Lower lobe of right lung (tissue), 2 donors: ENCODE measurements around the gene TEX36. TPM values are rescaled to one million over a fixed set of nuclear protein-coding genes. Genes with fewer than 3 reads are reported as not detected.

Experiments used
- ATAC-seq, 2 donors: fragments of 200-7000 bp; cut with Tn5 transposase; one replicate each; pipeline ENCODE4 v1.9.1; 2020 to 2022; ENCODE audit warnings: mild to moderate bottlenecking in 2 of 2, moderate library complexity in 2 of 2
- DNase-seq: peaks from one replicate; pipeline ENCODE4 v3.0.0-alpha.2; 2020
- H3K27ac ChIP-seq: fragments of 200-600 bp; one replicate; pipeline ENCODE4 v1.8.0; 2022
- H3K27me3 ChIP-seq: fragments of 200-600 bp; one replicate; pipeline ENCODE4 v1.8.0; 2022; ENCODE audit warnings: low read depth
- H3K36me3 ChIP-seq: fragments of 200-600 bp; one replicate; pipeline ENCODE4 v1.8.0; 2022; ENCODE audit warnings: mild to moderate bottlenecking
- H3K4me1 ChIP-seq: fragments of 200-600 bp; one replicate; pipeline ENCODE4 v1.8.0; 2022
- H3K4me3 ChIP-seq: fragments of 200-600 bp; one replicate; pipeline ENCODE4 v1.8.0; 2022; ENCODE audit warnings: mild to moderate bottlenecking
- H3K9me3 ChIP-seq: fragments of 200-600 bp; one replicate; pipeline ENCODE4 v1.8.0; 2022
- CTCF ChIP-seq: fragments of 200-600 bp; IDR thresholded peaks from one replicate; pipeline ENCODE4 v1.8.0; 2022; ENCODE audit warnings: antibody characterized with exemption, mild to moderate bottlenecking
- intact Hi-C: fragments of 100-400 bp; cut with DNase I; formaldehyde crosslinking; loops from one replicate; pipeline ENCODE4 v1.11.0; 2022
- total RNA-seq: library from RNA; stranded (reverse); fragmentation: NEBNext Ultra II Directional; extraction: Animal tissue kit (Norgen Biotek cat#: 25700); gene quantifications from one replicate; pipeline ENCODE4 v1.2.1, GENCODE V29; 2021
- donor health status: DM: no; HTN: yes; CAD: no; lungs with severe emphysema.

TEX36 gene
- total RNA-seq, 1 donor from 2014 or later: not detected

- Histone ChIP-seq H3K4me1 (no peaks in the 10 kb centered on the region), H3K36me3 (no peaks in the 10 kb centered on the region), H3K9me3 (peaks cover 5% of the 10 kb centered on the region), H3K27me3 (no peaks in the 10 kb centered on the region), H3K4me3 (no peak overlapping the region), H3K27ac (no peak overlapping the region)
- DNase-seq: no peak
- TF ChIP-seq CTCF: no peak
- intact Hi-C loops: no loop called here
- ATAC-seq: no peak
These were observed 10.1 kb downstream of the TEX36 start for GRCh38 chr10:125672884-125673283.

- DNase-seq (no peak), ATAC-seq (no peak)
- Histone ChIP-seq H3K9me3 (no peaks in the 10 kb centered on the region), H3K4me1 (no peaks in the 10 kb centered on the region), H3K36me3 (no peaks in the 10 kb centered on the region), H3K27ac (no peak overlapping the region), H3K4me3 (no peak overlapping the region), H3K27me3 (no peaks in the 10 kb centered on the region)
- no peak for TF ChIP-seq CTCF
- intact Hi-C loops: no loop called here
These were observed 20.4 kb downstream of the TEX36 start for GRCh38 chr10:125662584-125662983.

GRCh38 chr10:125661941-125662515, 20.9 kb downstream of the TEX36 start:
- ATAC-seq (no peak), DNase-seq (no peak)
- Histone ChIP-seq H3K27me3 (no peaks in the 10 kb centered on the region), H3K27ac (no peak overlapping the region), H3K4me1 (no peaks in the 10 kb centered on the region), H3K36me3 (no peaks in the 10 kb centered on the region), H3K9me3 (no peaks in the 10 kb centered on the region), H3K4me3 (no peak overlapping the region)
- TF ChIP-seq CTCF: no peak
- intact Hi-C loops: no loop called here

- intact Hi-C loops: no loop called here
- no peaks in the 10 kb centered on the region for H3K27me3 ChIP-seq
- H3K27ac ChIP-seq: no peak overlapping the region
- H3K36me3 ChIP-seq: no peaks in the 10 kb centered on the region
- no peak overlapping the region for H3K4me3 ChIP-seq
- DNase-seq: no peak
- no peaks in the 10 kb centered on the region for H3K9me3 ChIP-seq
- ATAC-seq: no peak
- no peaks in the 10 kb centered on the region for H3K4me1 ChIP-seq
- no peak for TF ChIP-seq CTCF
These were observed 21.5 kb downstream of the TEX36 start for GRCh38 chr10:125661431-125661940.

GRCh38 chr10:125659071-125659470, 23.9 kb downstream of the TEX36 start:
- no peaks in the 10 kb centered on the region for H3K36me3 ChIP-seq
- ATAC-seq: no peak
- no peak overlapping the region for H3K4me3 ChIP-seq
- H3K4me1 ChIP-seq: no peaks in the 10 kb centered on the region
- no peaks in the 10 kb centered on the region for H3K27me3 ChIP-seq
- no peak for DNase-seq
- no peaks in the 10 kb centered on the region for H3K9me3 ChIP-seq
- TF ChIP-seq CTCF: no peak
- intact Hi-C loops: no loop called here
- H3K27ac ChIP-seq: no peak overlapping the region
